Bronchial epithelial cell (primary cell): ENCODE data around the gene EDA. TPM values are rescaled to one million over a fixed set of nuclear protein-coding genes. Genes with fewer than 3 reads are reported as not detected.

Source experiments
- DNase-seq: peaks from one replicate; pipeline ENCODE4 v3.0.0-alpha.2; 2010; ENCODE audit warnings: low read depth
- FAIRE-seq: peaks from 2 replicates; lab custom pipeline; 2011; peaks lifted over from hg19 to GRCh38; lab: Jason Lieb, UNC
- H3K27me3 ChIP-seq: 2 replicates; pipeline ENCODE4 v1.5.1; 2011; ENCODE audit warnings: low read length; ENCODE audit not compliant: control insufficient read depth, insufficient read depth
- H3K36me3 ChIP-seq: 2 replicates; pipeline ENCODE4 v1.5.1; 2011; ENCODE audit warnings: low read length; ENCODE audit not compliant: control insufficient read depth, insufficient read depth
- H3K4me3 ChIP-seq: 2 replicates; pipeline ENCODE4 v1.5.1; 2011; ENCODE audit warnings: mild to moderate bottlenecking, low read depth, low read length, control low read depth
- total RNA-seq: library from RNA; depleted of rRNA; stranded (reverse); fragments of >200 nt; gene quantifications from 2 replicates; pipeline ENCODE4 v1.2.1, GENCODE V29; 2014
- TF ChIP-seq, protein P1 (sequence below): IDR thresholded peaks from 2 replicates; pipeline ENCODE4 v1.5.1; 2011; ENCODE audit warnings: mild to moderate bottlenecking, moderate library complexity, low read length, control low read depth, inconsistent platforms; ENCODE audit not compliant: insufficient read depth, severe bottlenecking

EDA gene
- total RNA-seq, 1 donor from 2014 or later: 0.26 TPM

GRCh38 chrX:70012756-70013155 is 396.8 kb downstream of the EDA start:
- no peaks in the 10 kb centered on the region for H3K27me3 ChIP-seq
- FAIRE-seq (no peak), DNase-seq (no peak)
- TF ChIP-seq, protein P1, sequence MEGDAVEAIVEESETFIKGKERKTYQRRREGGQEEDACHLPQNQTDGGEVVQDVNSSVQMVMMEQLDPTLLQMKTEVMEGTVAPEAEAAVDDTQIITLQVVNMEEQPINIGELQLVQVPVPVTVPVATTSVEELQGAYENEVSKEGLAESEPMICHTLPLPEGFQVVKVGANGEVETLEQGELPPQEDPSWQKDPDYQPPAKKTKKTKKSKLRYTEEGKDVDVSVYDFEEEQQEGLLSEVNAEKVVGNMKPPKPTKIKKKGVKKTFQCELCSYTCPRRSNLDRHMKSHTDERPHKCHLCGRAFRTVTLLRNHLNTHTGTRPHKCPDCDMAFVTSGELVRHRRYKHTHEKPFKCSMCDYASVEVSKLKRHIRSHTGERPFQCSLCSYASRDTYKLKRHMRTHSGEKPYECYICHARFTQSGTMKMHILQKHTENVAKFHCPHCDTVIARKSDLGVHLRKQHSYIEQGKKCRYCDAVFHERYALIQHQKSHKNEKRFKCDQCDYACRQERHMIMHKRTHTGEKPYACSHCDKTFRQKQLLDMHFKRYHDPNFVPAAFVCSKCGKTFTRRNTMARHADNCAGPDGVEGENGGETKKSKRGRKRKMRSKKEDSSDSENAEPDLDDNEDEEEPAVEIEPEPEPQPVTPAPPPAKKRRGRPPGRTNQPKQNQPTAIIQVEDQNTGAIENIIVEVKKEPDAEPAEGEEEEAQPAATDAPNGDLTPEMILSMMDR: no peak
- no peaks in the 10 kb centered on the region for H3K36me3 ChIP-seq
- H3K4me3 ChIP-seq: no peak overlapping the region

DNA sequence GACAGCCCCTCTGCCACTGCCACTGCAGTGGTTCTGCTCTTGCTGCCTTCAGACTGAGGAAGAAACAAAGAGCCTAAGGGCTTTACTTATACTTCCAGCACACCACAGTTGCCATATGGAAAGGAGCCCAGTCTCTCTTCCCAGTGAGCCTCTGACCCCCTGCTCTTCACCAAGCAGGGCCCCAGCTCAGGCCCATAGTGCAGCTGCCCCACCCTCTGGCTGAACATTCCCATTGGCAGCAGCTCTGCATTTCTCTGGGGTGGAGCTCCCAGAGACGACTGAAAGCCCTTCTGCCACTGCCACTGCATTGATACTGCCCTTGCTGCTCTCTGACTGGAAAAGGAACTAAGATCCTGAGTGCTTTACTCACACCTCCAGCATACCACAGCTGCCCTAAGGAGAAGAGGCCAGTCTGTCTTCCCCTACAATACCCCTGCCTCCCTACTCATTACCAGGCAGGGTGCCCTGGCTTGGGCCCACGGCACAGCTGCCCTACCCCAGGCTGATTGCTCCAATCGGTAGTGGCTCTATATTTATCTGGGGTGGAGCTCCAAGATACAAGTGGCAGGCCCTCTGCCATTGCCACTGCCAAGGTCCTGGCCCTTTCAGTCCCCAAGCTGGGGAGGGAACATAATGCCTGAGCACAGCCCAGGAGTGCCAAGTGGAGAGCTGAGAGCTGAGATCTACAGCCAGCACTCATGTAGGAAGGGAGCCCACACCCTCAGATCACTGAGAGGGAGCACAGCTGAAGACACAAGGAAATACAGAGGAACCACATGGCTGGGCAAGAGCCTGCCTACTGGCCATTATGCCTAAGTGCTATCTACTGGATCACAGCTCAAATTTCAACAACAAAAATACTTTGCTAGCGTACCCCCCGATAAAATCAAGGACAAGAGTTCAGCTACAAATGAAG is 397.8 kb downstream of the EDA start:
- Histone ChIP-seq H3K27me3 (no peaks in the 10 kb centered on the region), H3K4me3 (no peak overlapping the region), H3K36me3 (no peaks in the 10 kb centered on the region)
- no peak for DNase-seq
- FAIRE-seq: no peak
- TF ChIP-seq, protein P1: no peak

GRCh38 chrX:70016513-70016912 is 400.6 kb downstream of the EDA start:
- no peak for FAIRE-seq
- no peaks in the 10 kb centered on the region for H3K36me3 ChIP-seq
- no peak for DNase-seq
- no peaks in the 10 kb centered on the region for H3K27me3 ChIP-seq
- no peak overlapping the region for H3K4me3 ChIP-seq
- TF ChIP-seq, protein P1: no peak

- no peaks in the 10 kb centered on the region for H3K27me3 ChIP-seq
- TF ChIP-seq, protein P1: no peak
- DNase-seq: no peak
- no peaks in the 10 kb centered on the region for H3K36me3 ChIP-seq
- H3K4me3 ChIP-seq: no peak overlapping the region
- no peak for FAIRE-seq
These were observed 406.7 kb downstream of the EDA start for GRCh38 chrX:70022616-70023015.

DNA sequence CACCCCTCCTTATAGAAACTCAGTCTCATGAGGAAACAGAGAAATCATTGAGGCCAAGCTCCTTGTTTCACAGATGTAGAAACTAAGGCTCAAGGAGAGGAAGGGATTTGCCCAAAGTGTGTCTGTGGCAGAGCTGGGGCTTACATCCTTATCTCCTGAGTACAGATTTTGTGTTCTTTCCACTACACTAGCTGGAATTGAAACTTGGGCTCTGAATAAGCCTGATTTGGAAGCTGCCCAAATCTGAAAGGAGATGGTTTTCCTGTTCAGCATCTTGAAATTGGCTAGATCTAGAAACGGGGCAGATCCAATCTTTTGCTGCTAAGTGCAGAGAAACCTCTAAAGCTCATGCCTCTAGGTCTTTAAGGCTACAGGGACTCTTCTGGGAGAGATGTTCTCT is 409.6 kb downstream of the EDA start:
- Histone ChIP-seq H3K4me3 (no peak overlapping the region), H3K36me3 (no peaks in the 10 kb centered on the region), H3K27me3 (no peaks in the 10 kb centered on the region)
- no peak for DNase-seq
- TF ChIP-seq, protein P1: no peak
- FAIRE-seq: no peak
